NT2/D1 (cell line): ENCODE results near the gene MRTFA.

Experiments used
- DNase-seq: peaks from one replicate; pipeline ENCODE4 v3.0.0-alpha.2; 2011; ENCODE audit warnings: low read depth, low spot score
- H3K27me3 ChIP-seq: 2 replicates; pipeline ENCODE4 v1.6.0; 2011; ENCODE audit warnings: mild to moderate bottlenecking; ENCODE audit not compliant: insufficient read length, insufficient read depth
- H3K36me3 ChIP-seq: 2 replicates; pipeline ENCODE4 v1.6.1; 2011; ENCODE audit warnings: mild to moderate bottlenecking, low read length, mixed read lengths; ENCODE audit not compliant: insufficient read depth, insufficient read length
- H3K4me1 ChIP-seq: 2 replicates; pipeline ENCODE4 v1.5.1; 2011; ENCODE audit not compliant: insufficient read depth, insufficient read length
- H3K4me3 ChIP-seq: 2 replicates; pipeline ENCODE4 v1.5.1; 2011; ENCODE audit warnings: low read depth; ENCODE audit not compliant: insufficient read length
- H3K9ac ChIP-seq: 2 replicates; pipeline ENCODE4 v1.6.0; 2011; ENCODE audit warnings: low read depth; ENCODE audit not compliant: insufficient read length
- H3K9me3 ChIP-seq: 2 replicates; pipeline ENCODE4 v1.5.1; 2011; ENCODE audit warnings: mild to moderate bottlenecking, low read length; ENCODE audit not compliant: insufficient read depth
- SUZ12 ChIP-seq: IDR thresholded peaks from 2 replicates; pipeline ENCODE4 v1.6.1; 2011; ENCODE audit not compliant: insufficient read length, insufficient read depth; ENCODE audit errors: extremely low read depth
- YY1 ChIP-seq: IDR thresholded peaks from 2 replicates; pipeline ENCODE4 v1.6.1; 2011; ENCODE audit not compliant: insufficient read length, insufficient read depth
- ZNF274 ChIP-seq: IDR thresholded peaks from 2 replicates; pipeline ENCODE4 v1.6.1; 2011; ENCODE audit warnings: mild to moderate bottlenecking, low read depth, low read length

Gene MRTFA

DNA sequence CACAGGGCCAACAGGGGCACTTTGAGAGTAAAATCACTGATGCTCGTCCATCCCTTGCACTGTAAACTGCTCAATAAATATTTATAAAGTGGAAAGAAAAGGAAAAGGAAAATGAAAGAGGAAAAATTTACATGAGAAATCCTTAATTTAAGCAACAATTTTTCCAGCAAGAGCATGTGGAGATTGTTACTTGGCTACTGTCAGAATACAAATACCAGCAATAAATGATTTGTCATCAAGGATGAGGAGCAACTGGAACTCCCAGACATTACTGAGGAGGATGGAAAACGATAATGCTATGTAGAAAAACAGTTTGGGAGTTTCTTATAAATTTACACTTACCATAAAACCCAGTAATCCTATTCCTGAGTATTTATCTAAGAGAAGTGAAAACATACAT lies 143.1 kb downstream of the MRTFA start:
- no peak for DNase-seq
- no peak overlapping the region for H3K4me3 ChIP-seq
- no peaks in the 10 kb centered on the region for H3K9me3 ChIP-seq
- H3K4me1 ChIP-seq: no peaks in the 10 kb centered on the region
- H3K36me3 ChIP-seq: peaks cover 14% of the 10 kb centered on the region
- TF ChIP-seq YY1: no peak
- no peak for TF ChIP-seq SUZ12
- no peak for TF ChIP-seq ZNF274
- H3K9ac ChIP-seq: no peak overlapping the region
- H3K27me3 ChIP-seq: no peaks in the 10 kb centered on the region

DNA sequence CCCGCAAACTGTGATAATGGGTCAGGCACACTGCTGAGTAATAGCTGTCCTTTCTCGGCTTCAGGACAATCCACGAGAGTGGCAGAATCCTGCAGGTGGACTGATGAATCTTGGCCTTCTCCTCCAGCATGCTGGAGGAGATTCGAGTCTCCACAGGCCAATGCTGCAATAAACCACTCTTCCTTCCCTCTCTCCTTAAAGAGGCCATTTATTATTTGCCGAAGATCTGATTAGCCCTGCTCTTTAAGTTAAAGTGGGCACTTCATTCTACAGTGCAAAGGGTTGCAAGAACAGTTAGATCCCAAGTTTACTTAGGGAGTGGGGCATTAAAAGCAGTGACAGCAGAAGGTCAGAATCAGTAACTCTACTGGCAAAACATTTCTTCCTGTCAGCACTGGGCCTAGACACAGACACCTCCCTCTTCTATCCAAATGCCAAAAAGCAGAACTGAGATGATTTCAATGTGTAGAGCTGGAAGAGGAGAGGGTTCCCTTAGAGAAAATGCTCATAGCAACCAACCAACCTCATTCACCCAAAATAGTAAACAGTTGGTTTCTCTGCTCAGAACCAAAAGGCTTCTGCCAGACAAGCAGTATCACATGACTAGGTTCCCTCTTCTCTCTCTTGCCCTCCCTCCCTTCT lies 144.4 kb downstream of the MRTFA start:
- H3K4me1 ChIP-seq: no peaks in the 10 kb centered on the region
- peaks cover 14% of the 10 kb centered on the region for H3K36me3 ChIP-seq
- H3K4me3 ChIP-seq: no peak overlapping the region
- H3K27me3 ChIP-seq: no peaks in the 10 kb centered on the region
- DNase-seq: no peak
- TF ChIP-seq SUZ12 (no peak), YY1 (no peak), ZNF274 (no peak)
- no peaks in the 10 kb centered on the region for H3K9me3 ChIP-seq
- H3K9ac ChIP-seq: no peak overlapping the region

DNA sequence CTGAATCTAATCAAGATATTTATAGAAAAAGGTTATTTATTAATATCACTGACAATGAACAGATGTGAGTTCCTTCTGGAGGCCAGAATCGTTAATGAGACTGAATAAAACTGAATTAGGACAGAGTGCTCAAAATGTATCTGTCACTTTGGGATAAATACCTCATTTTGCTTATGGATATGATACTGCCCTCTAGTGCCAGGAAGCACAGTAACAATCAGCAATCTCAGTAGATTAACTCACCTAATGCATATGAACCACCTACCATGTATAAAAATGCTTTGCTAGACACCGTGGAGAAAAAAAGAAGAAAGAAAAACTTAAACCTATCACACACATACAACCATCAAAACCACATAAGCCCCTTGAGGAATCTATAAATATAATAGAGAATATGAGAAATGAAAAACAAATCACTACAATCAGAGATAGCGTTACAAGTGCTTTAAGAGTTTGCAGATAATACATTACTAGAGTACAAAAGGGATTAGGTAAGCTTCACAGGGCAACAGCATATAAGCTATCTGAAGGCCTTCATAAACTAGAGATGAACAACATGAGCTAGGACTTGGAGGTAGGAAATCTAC lies 148.8 kb downstream of the MRTFA start:
- Histone ChIP-seq H3K36me3 (peaks cover 21% of the 10 kb centered on the region), H3K4me3 (no peak overlapping the region), H3K9ac (no peak overlapping the region), H3K27me3 (no peaks in the 10 kb centered on the region), H3K4me1 (no peaks in the 10 kb centered on the region), H3K9me3 (no peaks in the 10 kb centered on the region)
- TF ChIP-seq ZNF274: no peak
- TF ChIP-seq YY1: no peak
- TF ChIP-seq SUZ12: no peak
- no peak for DNase-seq

DNA sequence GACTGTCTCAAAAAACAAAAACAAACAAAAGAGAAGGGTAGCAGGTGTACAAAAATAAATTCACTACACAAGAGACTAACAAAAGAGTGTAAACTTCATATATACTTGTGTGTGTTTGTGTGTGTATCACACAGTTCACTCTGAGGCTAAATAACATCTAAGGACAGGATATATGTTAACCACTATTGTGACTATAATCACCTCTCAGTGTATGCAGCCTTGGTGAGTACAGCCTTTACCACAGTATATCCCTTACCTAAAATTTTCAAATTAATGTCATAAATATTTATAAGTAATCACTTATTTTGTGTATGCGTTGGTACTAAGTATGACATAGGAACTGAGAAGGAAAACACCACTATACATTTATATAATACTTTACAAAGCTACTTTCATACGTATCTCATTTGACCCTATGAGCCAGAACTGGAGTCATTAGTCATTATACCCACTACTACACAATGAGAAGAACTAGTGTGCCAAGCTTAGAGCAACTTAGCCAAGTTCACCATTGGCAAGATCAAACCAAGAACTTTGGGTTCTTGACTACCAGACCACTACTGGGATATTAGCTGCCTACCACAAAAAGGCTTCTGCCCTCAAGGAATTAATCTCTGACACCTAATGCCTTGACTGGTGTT lies 149.4 kb downstream of the MRTFA start:
- DNase-seq: no peak
- no peak overlapping the region for H3K4me3 ChIP-seq
- H3K36me3 ChIP-seq: peaks cover 21% of the 10 kb centered on the region
- no peaks in the 10 kb centered on the region for H3K9me3 ChIP-seq
- H3K9ac ChIP-seq: no peak overlapping the region
- no peaks in the 10 kb centered on the region for H3K27me3 ChIP-seq
- no peak for TF ChIP-seq SUZ12
- TF ChIP-seq ZNF274: no peak
- no peak for TF ChIP-seq YY1
- H3K4me1 ChIP-seq: no peaks in the 10 kb centered on the region

DNA sequence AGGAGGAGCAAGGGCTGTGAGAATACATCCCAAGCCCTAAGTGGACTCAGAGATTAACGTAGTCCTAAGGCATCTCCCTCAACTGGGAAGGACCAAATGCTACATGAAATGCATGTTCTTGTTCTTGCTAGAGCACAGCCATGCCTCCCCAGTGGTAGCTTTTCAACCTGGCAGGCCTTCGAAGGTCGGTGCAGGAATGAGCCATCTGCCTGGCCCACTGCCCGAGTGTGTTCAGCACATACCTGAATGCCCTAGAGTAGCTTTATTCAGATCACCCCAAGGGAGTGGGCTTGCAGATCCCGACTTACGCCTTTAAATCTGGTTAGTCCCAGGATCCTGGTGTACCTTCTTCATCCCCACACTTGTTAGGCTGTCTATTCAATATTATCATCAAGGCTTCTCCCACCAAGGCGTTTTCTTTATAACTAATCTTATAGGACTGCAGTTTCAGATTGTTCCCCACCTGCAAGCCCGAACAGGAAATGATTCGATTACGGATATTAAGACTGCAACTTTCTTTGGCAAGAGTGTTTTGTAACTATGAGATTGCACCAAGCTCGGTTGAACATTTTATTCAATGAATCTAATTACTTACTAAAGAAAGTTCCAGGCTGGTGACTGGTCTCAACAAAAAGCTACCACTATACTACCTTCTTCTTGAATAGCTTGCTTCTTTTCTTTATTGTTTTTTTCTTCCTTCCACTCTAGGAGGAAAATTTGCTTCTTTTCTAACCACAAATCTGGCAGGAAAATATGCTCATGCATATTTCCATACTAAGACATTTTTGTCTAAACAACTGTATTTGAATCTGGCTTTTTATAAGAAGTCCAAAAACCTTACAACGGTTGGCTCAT lies 150.5 kb downstream of the MRTFA start:
- no peak for TF ChIP-seq SUZ12
- TF ChIP-seq YY1: no peak
- TF ChIP-seq ZNF274: no peak
- no peak overlapping the region for H3K4me3 ChIP-seq
- no peak for DNase-seq
- no peak overlapping the region for H3K9ac ChIP-seq
- H3K9me3 ChIP-seq: no peaks in the 10 kb centered on the region
- no peaks in the 10 kb centered on the region for H3K27me3 ChIP-seq
- H3K4me1 ChIP-seq: no peaks in the 10 kb centered on the region
- H3K36me3 ChIP-seq: peaks cover 21% of the 10 kb centered on the region

DNA sequence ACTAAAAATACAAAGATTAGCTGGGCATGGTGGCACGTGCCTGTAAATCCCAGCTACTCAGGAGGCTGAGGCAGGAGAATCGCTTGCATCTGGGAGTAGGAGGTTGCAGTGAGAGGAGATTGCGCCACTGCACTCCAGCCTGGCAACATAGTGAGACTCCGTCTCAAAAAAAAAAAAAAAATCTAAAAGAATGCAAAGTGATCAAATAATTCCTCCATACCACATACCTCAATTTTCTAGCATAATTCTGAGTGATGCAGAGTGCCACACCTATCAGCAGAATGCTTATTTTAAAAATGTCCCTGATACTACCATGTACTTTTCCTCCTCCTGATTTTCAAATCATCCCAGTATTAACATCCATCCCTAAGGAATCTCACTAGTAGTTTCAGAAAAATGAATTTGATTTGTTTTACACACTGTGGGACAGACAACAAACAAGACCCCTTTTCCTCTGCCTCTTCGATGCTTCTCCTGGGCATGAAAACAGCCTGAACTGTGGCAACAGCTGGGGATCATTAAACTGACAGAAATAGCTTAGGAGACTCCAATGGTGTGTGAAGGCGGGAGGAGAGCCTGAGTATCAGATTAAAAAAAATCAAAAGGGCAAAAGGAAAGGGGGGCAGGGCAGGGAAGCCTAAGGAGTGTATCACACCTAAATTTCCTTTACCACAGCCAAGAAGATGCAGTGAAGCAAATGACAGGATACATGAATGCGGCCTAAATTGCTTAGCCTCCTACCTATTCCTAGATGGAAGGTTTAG lies 151.4 kb downstream of the MRTFA start:
- H3K4me1 ChIP-seq: no peaks in the 10 kb centered on the region
- H3K27me3 ChIP-seq: no peaks in the 10 kb centered on the region
- H3K36me3 ChIP-seq: peaks cover 18% of the 10 kb centered on the region
- DNase-seq: no peak
- TF ChIP-seq ZNF274: no peak
- no peak for TF ChIP-seq YY1
- no peak overlapping the region for H3K4me3 ChIP-seq
- no peaks in the 10 kb centered on the region for H3K9me3 ChIP-seq
- no peak overlapping the region for H3K9ac ChIP-seq
